HepG2 (cell line): ENCODE measurements around the gene MSTO1. TPM values are rescaled to one million over a fixed set of nuclear protein-coding genes. Genes with fewer than 3 reads are reported as not detected.
A peak's percentile ranks its signal among the peaks of the same experiment; 100 is the strongest.

Experiments used
- CHD2 ChIP-seq: IDR thresholded peaks from 2 replicates; pipeline ENCODE4 v1.6.1; 2011; ENCODE audit warnings: low read depth, low read length, improper control_type of control experiment
- GATA4 ChIP-seq: sonication (generic); IDR thresholded peaks from 2 replicates; pipeline ENCODE4 v1.6.1; 2016; ENCODE audit warnings: antibody characterized with exemption, low read depth, borderline replicate concordance
- HHEX ChIP-seq: IDR thresholded peaks from 2 replicates; pipeline ENCODE4 v1.6.1; 2016; ENCODE audit warnings: control low read depth
- HOXD1 ChIP-seq: sonication (generic); formaldehyde crosslinking; IDR thresholded peaks from 2 replicates; pipeline ENCODE4 v1.5.0; 2020; ENCODE audit warnings: missing genetic modification reagents
- IKZF4 ChIP-seq: sonication (generic); formaldehyde crosslinking; IDR thresholded peaks from 2 replicates; pipeline ENCODE4 v1.5.1; 2020; ENCODE audit warnings: borderline replicate concordance, mild to moderate bottlenecking, low read depth, missing genetic modification reagents; ENCODE audit errors: not compliant biosample characterization
- PAWR ChIP-seq: sonication (generic); formaldehyde crosslinking; IDR thresholded peaks from 2 replicates; pipeline ENCODE4 v1.4.0; 2020; ENCODE audit warnings: missing genetic modification reagents, mild to moderate bottlenecking, borderline replicate concordance
- PLRG1 ChIP-seq: fragments of 450-650 bp; conservative IDR thresholded peaks from 2 replicates; pipeline ENCODE4 v1.6.1; 2016
- RAD51 ChIP-seq: fragments of 450-650 bp; IDR thresholded peaks from 2 replicates; pipeline ENCODE4 v1.6.1; 2016; ENCODE audit warnings: borderline replicate concordance
- SALL1 ChIP-seq: sonication (generic); formaldehyde crosslinking; IDR thresholded peaks from 2 replicates; pipeline ENCODE4 v1.8.0; 2022; ENCODE audit warnings: mild to moderate bottlenecking, missing genetic modification reagents
- TBL1XR1 ChIP-seq: fragments of 150-350 bp; IDR thresholded peaks from 2 replicates; pipeline ENCODE4 v1.6.1; 2014; ENCODE audit warnings: borderline replicate concordance, low read length; ENCODE audit not compliant: partially characterized antibody
- ZKSCAN8 ChIP-seq: IDR thresholded peaks from 2 replicates; pipeline ENCODE4 v1.6.1; 2016; ENCODE audit warnings: borderline replicate concordance, missing genetic modification reagents, missing compliant biosample characterization
- ZNF225 ChIP-seq: sonication (generic); formaldehyde crosslinking; IDR thresholded peaks from 2 replicates; pipeline ENCODE4 v1.4.0; 2020; ENCODE audit warnings: mild to moderate bottlenecking, missing genetic modification reagents
- ZNF761 ChIP-seq: sonication (generic); formaldehyde crosslinking; conservative IDR thresholded peaks from 2 replicates; pipeline ENCODE4 v1.4.0; 2020; ENCODE audit warnings: mild to moderate bottlenecking, missing genetic modification reagents
- ZNF773 ChIP-seq: sonication (generic); formaldehyde crosslinking; IDR thresholded peaks from 2 replicates; pipeline ENCODE4 v1.4.0; 2020; ENCODE audit warnings: missing genetic modification reagents, borderline replicate concordance
- polyA plus RNA-seq, 8 experiments: library from polyadenylated mRNA; depleted of rRNA in 3 of 8; stranded (reverse) in 7 of 8; unstranded in 1 of 8; fragments of >200 nt; fragmentation: Illumina TruSeq in 4 of 8; extraction: Trizol in 4 of 8; gene quantifications; 2 replicates each; pipeline versions ENCODE4 v1.2.1 to v1.2.3, GENCODE V29; 2011 to 2016; ENCODE audit warnings: low read depth in 4 of 8, missing spikeins in 1 of 8, mixed read lengths in 1 of 8; ENCODE audit not compliant: insufficient read depth in 1 of 8
- total RNA-seq, 5 experiments: library from RNA; depleted of rRNA; stranded (reverse); fragments of >200 nt; fragmentation: Illumina TruSeq; extraction: Trizol; gene quantifications; 2 replicates each; pipeline ENCODE4 v1.2.3, GENCODE V29; 2016; ENCODE audit warnings: low read depth in 1 of 5
- TF ChIP-seq, protein P1 (sequence below): sonication (generic); formaldehyde crosslinking; IDR thresholded peaks from 2 replicates; pipeline ENCODE4 v1.8.0; 2022; ENCODE audit warnings: mild to moderate bottlenecking, missing genetic modification reagents
- TF ChIP-seq, protein P2 (sequence below): sonication (generic); formaldehyde crosslinking; IDR thresholded peaks from 2 replicates; pipeline ENCODE4 v1.4.0; 2020; ENCODE audit warnings: missing genetic modification reagents; ENCODE audit errors: not compliant biosample characterization
- TF ChIP-seq, protein P3 (sequence below): sonication (generic); formaldehyde crosslinking; conservative IDR thresholded peaks from 2 replicates; pipeline ENCODE4 v1.5.0; 2020; ENCODE audit warnings: missing genetic modification reagents
- TF ChIP-seq, protein P4 (sequence below): IDR thresholded peaks from 2 replicates; pipeline ENCODE4 v1.6.1; 2016
- TF ChIP-seq, protein P5 (sequence below): IDR thresholded peaks from 2 replicates; pipeline ENCODE4 v1.6.1; 2016; ENCODE audit warnings: low read depth
- TF ChIP-seq, protein P6 (sequence below): sonication (generic); formaldehyde crosslinking; IDR thresholded peaks from 2 replicates; pipeline ENCODE4 v1.4.0; 2020; ENCODE audit warnings: mild to moderate bottlenecking, missing genetic modification reagents
- TF ChIP-seq, protein P7 (sequence below): sonication (generic); formaldehyde crosslinking; IDR thresholded peaks from 2 replicates; pipeline ENCODE4 v1.4.0; 2020; ENCODE audit warnings: missing genetic modification reagents

Gene MSTO1
- total and polyA plus RNA-seq, 2 of the 13 experiments (the other 11 are each of a cell fraction or from before 2014, with no cell fraction given), result 19.1 to 25.3 TPM

DNA sequence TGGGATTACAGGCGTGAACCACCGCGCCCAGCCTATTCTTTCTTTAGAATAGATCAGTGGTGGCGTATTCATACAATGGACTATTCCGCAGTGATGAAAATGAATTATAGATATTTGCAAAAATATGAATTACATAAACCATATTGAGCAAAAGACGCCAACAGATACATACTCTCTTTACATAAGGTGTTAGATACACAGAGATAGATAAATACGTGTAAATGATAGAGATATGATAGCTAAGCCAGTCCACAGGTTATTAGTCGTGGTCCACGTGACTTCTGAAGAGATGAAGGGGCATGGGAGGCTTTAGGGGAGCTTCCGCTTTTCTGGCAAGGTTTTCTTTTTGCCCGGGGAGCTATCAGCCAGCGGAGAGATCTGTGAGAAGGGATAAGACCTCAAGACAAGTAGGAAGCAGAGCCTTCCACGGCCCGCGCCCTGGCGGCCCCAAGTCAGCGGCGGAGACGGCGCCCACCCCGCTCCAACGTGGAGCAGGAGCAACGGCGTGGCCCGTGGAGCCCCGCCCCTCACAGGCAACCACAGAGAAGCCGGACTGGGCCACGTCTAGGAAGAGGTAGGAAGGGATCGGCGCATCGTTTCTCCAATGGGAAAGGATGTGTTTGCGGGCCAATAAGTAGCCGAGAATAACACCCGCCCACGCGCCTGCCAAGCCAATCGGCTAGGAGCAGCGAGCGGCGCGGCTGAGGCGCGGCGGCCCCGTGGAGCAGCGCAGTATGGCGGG, at the start of gene MSTO1 (continued):
- TF ChIP-seq TBL1XR1, result no peak
- TF ChIP-seq RAD51, result no peak
- TF ChIP-seq, protein P1, sequence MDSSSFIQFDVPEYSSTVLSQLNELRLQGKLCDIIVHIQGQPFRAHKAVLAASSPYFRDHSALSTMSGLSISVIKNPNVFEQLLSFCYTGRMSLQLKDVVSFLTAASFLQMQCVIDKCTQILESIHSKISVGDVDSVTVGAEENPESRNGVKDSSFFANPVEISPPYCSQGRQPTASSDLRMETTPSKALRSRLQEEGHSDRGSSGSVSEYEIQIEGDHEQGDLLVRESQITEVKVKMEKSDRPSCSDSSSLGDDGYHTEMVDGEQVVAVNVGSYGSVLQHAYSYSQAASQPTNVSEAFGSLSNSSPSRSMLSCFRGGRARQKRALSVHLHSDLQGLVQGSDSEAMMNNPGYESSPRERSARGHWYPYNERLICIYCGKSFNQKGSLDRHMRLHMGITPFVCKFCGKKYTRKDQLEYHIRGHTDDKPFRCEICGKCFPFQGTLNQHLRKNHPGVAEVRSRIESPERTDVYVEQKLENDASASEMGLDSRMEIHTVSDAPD (CRISPR knock-in tag), result no peak
- TF ChIP-seq ZNF225 (CRISPR knock-in tag), result no peak
- TF ChIP-seq, protein P2, sequence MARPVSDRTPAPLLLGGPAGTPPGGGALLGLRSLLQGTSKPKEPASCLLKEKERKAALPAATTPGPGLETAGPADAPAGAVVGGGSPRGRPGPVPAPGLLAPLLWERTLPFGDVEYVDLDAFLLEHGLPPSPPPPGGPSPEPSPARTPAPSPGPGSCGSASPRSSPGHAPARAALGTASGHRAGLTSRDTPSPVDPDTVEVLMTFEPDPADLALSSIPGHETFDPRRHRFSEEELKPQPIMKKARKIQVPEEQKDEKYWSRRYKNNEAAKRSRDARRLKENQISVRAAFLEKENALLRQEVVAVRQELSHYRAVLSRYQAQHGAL (CRISPR knock-in tag), result no peak
- TF ChIP-seq GATA4, result no peak
- TF ChIP-seq IKZF4 (CRISPR knock-in tag), result no peak
- TF ChIP-seq, protein P3, sequence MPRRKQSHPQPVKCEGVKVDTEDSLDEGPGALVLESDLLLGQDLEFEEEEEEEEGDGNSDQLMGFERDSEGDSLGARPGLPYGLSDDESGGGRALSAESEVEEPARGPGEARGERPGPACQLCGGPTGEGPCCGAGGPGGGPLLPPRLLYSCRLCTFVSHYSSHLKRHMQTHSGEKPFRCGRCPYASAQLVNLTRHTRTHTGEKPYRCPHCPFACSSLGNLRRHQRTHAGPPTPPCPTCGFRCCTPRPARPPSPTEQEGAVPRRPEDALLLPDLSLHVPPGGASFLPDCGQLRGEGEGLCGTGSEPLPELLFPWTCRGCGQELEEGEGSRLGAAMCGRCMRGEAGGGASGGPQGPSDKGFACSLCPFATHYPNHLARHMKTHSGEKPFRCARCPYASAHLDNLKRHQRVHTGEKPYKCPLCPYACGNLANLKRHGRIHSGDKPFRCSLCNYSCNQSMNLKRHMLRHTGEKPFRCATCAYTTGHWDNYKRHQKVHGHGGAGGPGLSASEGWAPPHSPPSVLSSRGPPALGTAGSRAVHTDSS, result no peak
- TF ChIP-seq, protein P4, sequence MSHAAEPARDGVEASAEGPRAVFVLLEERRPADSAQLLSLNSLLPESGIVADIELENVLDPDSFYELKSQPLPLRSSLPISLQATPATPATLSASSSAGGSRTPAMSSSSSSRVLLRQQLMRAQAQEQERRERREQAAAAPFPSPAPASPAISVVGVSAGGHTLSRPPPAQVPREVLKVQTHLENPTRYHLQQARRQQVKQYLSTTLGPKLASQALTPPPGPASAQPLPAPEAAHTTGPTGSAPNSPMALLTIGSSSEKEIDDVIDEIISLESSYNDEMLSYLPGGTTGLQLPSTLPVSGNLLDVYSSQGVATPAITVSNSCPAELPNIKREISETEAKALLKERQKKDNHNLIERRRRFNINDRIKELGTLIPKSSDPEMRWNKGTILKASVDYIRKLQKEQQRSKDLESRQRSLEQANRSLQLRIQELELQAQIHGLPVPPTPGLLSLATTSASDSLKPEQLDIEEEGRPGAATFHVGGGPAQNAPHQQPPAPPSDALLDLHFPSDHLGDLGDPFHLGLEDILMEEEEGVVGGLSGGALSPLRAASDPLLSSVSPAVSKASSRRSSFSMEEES, result peak; percentile 55; the same call in 1 of the 2 replicates
- no peak for TF ChIP-seq HOXD1 (CRISPR knock-in tag)
- TF ChIP-seq HHEX, result no peak
- no peak for TF ChIP-seq PAWR (CRISPR knock-in tag)
- no peak for TF ChIP-seq ZNF773 (CRISPR knock-in tag)
- no peak for TF ChIP-seq ZKSCAN8 (CRISPR knock-in tag)
- TF ChIP-seq SALL1 (CRISPR knock-in tag), result peak; percentile 63
- TF ChIP-seq CHD2, result no peak
- TF ChIP-seq, protein P5, sequence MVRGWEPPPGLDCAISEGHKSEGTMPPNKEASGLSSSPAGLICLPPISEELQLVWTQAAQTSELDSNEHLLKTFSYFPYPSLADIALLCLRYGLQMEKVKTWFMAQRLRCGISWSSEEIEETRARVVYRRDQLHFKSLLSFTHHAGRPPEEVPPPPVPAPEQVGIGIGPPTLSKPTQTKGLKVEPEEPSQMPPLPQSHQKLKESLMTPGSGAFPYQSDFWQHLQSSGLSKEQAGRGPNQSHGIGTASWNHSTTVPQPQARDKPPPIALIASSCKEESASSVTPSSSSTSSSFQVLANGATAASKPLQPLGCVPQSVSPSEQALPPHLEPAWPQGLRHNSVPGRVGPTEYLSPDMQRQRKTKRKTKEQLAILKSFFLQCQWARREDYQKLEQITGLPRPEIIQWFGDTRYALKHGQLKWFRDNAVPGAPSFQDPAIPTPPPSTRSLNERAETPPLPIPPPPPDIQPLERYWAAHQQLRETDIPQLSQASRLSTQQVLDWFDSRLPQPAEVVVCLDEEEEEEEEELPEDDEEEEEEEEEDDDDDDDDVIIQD (CRISPR knock-in tag), result no peak
- TF ChIP-seq, protein P6, sequence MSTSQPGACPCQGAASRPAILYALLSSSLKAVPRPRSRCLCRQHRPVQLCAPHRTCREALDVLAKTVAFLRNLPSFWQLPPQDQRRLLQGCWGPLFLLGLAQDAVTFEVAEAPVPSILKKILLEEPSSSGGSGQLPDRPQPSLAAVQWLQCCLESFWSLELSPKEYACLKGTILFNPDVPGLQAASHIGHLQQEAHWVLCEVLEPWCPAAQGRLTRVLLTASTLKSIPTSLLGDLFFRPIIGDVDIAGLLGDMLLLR (CRISPR knock-in tag), result peak; percentile 78; the same call in 1 of the 2 replicates
- TF ChIP-seq ZNF761 (CRISPR knock-in tag), result no peak
- TF ChIP-seq PLRG1, result no peak
- TF ChIP-seq, protein P7, sequence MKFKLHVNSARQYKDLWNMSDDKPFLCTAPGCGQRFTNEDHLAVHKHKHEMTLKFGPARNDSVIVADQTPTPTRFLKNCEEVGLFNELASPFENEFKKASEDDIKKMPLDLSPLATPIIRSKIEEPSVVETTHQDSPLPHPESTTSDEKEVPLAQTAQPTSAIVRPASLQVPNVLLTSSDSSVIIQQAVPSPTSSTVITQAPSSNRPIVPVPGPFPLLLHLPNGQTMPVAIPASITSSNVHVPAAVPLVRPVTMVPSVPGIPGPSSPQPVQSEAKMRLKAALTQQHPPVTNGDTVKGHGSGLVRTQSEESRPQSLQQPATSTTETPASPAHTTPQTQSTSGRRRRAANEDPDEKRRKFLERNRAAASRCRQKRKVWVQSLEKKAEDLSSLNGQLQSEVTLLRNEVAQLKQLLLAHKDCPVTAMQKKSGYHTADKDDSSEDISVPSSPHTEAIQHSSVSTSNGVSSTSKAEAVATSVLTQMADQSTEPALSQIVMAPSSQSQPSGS (CRISPR knock-in tag), result no peak
